ENCODE results near the gene LRBA.
"Not testable (repeated sequence)": the region's sequence is repeated elsewhere in the genome, so short reads cannot be mapped to it uniquely, and the experiment has no call there.

The LRBA gene

GRCh38 chr4:150415213-150415612, 599.9 kb downstream of the LRBA start:
- no peak for DNase-seq (ENCODE audit: low read depth)

- no peak for DNase-seq (ENCODE audit: low read depth)
These were observed 603.6 kb downstream of the LRBA start for GRCh38 chr4:150411520-150411919.

GRCh38 chr4:150402871-150403272, 612.2 kb downstream of the LRBA start:
- DNase-seq (ENCODE audit: low read depth) = no peak

- no peak for DNase-seq (ENCODE audit: low read depth)
These were observed 613.9 kb downstream of the LRBA start for GRCh38 chr4:150401083-150401687.

- DNase-seq (ENCODE audit: low read depth) = no peak
These were observed 619.2 kb downstream of the LRBA start for GRCh38 chr4:150395872-150396271.

- DNase-seq (ENCODE audit: low read depth) = no peak
These were observed 621.0 kb downstream of the LRBA start for GRCh38 chr4:150394046-150394445.

- DNase-seq (ENCODE audit: low read depth) = no peak
These were observed 624.0 kb downstream of the LRBA start for GRCh38 chr4:150391052-150391451.

GRCh38 chr4:150390531-150390910, 624.6 kb downstream of the LRBA start:
- no peak for DNase-seq (ENCODE audit: low read depth)

- no peak for DNase-seq (ENCODE audit: low read depth)
These were observed 625.1 kb downstream of the LRBA start for GRCh38 chr4:150389896-150390530.

GRCh38 chr4:150387981-150388380, 627.1 kb downstream of the LRBA start:
- no peak for DNase-seq (ENCODE audit: low read depth)

GRCh38 chr4:150386415-150386814, 628.7 kb downstream of the LRBA start:
- not testable (repeated sequence) for DNase-seq (ENCODE audit: low read depth)

GRCh38 chr4:150385606-150386005, 629.5 kb downstream of the LRBA start:
- DNase-seq (ENCODE audit: low read depth) = no peak

- DNase-seq (ENCODE audit: low read depth) = no peak
These were observed 630.8 kb downstream of the LRBA start for GRCh38 chr4:150384249-150384648.

GRCh38 chr4:150382028-150382427, 633.1 kb downstream of the LRBA start:
- DNase-seq (ENCODE audit: low read depth) = no peak

GRCh38 chr4:150381609-150382008, 633.5 kb downstream of the LRBA start:
- no peak for DNase-seq (ENCODE audit: low read depth)

- DNase-seq (ENCODE audit: low read depth) = no peak
These were observed 634.0 kb downstream of the LRBA start for GRCh38 chr4:150381036-150381435.

- no peak for DNase-seq (ENCODE audit: low read depth)
These were observed 635.6 kb downstream of the LRBA start for GRCh38 chr4:150379454-150379853.

GRCh38 chr4:150375025-150375424, 640.1 kb downstream of the LRBA start:
- DNase-seq (ENCODE audit: low read depth) = no peak

GRCh38 chr4:150371869-150372268, 643.2 kb downstream of the LRBA start:
- DNase-seq (ENCODE audit: low read depth) = no peak

GRCh38 chr4:150369434-150370380, 645.4 kb downstream of the LRBA start:
- no peak for DNase-seq (ENCODE audit: low read depth)

GRCh38 chr4:150368667-150369066, 646.4 kb downstream of the LRBA start:
- no peak for DNase-seq (ENCODE audit: low read depth)

- no peak for DNase-seq (ENCODE audit: low read depth)
These were observed 647.8 kb downstream of the LRBA start for GRCh38 chr4:150367326-150367725.

- no peak for DNase-seq (ENCODE audit: low read depth)
These were observed 648.5 kb downstream of the LRBA start for GRCh38 chr4:150366487-150366999.

Data from activated T-helper 1 cell treated with Interleukin-2 at 50 U/mL for 16 hours (primary cell).